ENCODE measurements around the gene PLCE1. TPM values are rescaled to one million over a fixed set of nuclear protein-coding genes. Genes with fewer than 3 reads are reported as not detected.

Gene PLCE1
- total RNA-seq, 1 donor from 2014 or later, result 3.2 TPM

- H3K27me3 Mint-ChIP-seq (ENCODE audit: low read depth), result peaks cover 55% of the 10 kb centered on the region
- no peak for TF ChIP-seq CTCF (IDR thresholded peaks at IDR 0.05; ENCODE audit: unreplicated experiment)
- peaks cover 6% of the 10 kb centered on the region for H3K9me3 Mint-ChIP-seq
- H3K27ac Mint-ChIP-seq, result no peak overlapping the region
- DNase-seq (ENCODE audit: low spot score in 2 of 2, unreplicated experiment in 2 of 2), result no peak
- peaks cover 37% of the 10 kb centered on the region for H3K4me1 Mint-ChIP-seq
- H3K36me3 Mint-ChIP-seq, result no peaks in the 10 kb centered on the region
- peak overlapping the region; percentile 67 for H3K4me3 Mint-ChIP-seq
Observed at GRCh38 chr10:93994438-93994801, 689 bp downstream of the PLCE1 start.

GRCh38 chr10:93995182-93995581, 1.5 kb downstream of the PLCE1 start:
- no peak for DNase-seq (ENCODE audit: low spot score in 2 of 2, unreplicated experiment in 2 of 2)
- Mint-ChIP-seq H3K4me1 (peaks cover 44% of the 10 kb centered on the region), H3K27me3 (ENCODE audit: low read depth) (peaks cover 55% of the 10 kb centered on the region), H3K27ac (no peak overlapping the region), H3K36me3 (no peaks in the 10 kb centered on the region), H3K4me3 (peak overlapping the region; percentile 67), H3K9me3 (peaks cover 6% of the 10 kb centered on the region)
- no peak for TF ChIP-seq CTCF (IDR thresholded peaks at IDR 0.05; ENCODE audit: unreplicated experiment)

- peaks cover 44% of the 10 kb centered on the region for H3K4me1 Mint-ChIP-seq
- no peaks in the 10 kb centered on the region for H3K36me3 Mint-ChIP-seq
- peaks cover 6% of the 10 kb centered on the region for H3K9me3 Mint-ChIP-seq
- TF ChIP-seq CTCF (IDR thresholded peaks at IDR 0.05; ENCODE audit: unreplicated experiment), result no peak
- no peak for DNase-seq (ENCODE audit: low spot score in 2 of 2, unreplicated experiment in 2 of 2)
- no peak overlapping the region for H3K4me3 Mint-ChIP-seq
- no peak overlapping the region for H3K27ac Mint-ChIP-seq
- peaks cover 55% of the 10 kb centered on the region for H3K27me3 Mint-ChIP-seq (ENCODE audit: low read depth)
Observed at GRCh38 chr10:93995598-93996271, 2.0 kb downstream of the PLCE1 start.

GRCh38 chr10:93996551-93996950, 2.8 kb downstream of the PLCE1 start:
- no peak overlapping the region for H3K27ac Mint-ChIP-seq
- peaks cover 36% of the 10 kb centered on the region for H3K4me1 Mint-ChIP-seq
- DNase-seq (ENCODE audit: low spot score in 2 of 2, unreplicated experiment in 2 of 2), result no peak
- TF ChIP-seq CTCF (IDR thresholded peaks at IDR 0.05; ENCODE audit: unreplicated experiment), result no peak
- peaks cover 6% of the 10 kb centered on the region for H3K9me3 Mint-ChIP-seq
- H3K4me3 Mint-ChIP-seq, result no peak overlapping the region
- no peaks in the 10 kb centered on the region for H3K36me3 Mint-ChIP-seq
- H3K27me3 Mint-ChIP-seq (ENCODE audit: low read depth), result peaks cover 58% of the 10 kb centered on the region

GRCh38 chr10:93997546-93997945, 3.8 kb downstream of the PLCE1 start:
- no peak for TF ChIP-seq CTCF (IDR thresholded peaks at IDR 0.05; ENCODE audit: unreplicated experiment)
- Mint-ChIP-seq H3K4me3 (no peak overlapping the region), H3K4me1 (peaks cover 26% of the 10 kb centered on the region), H3K9me3 (peaks cover 6% of the 10 kb centered on the region), H3K27ac (no peak overlapping the region), H3K27me3 (ENCODE audit: low read depth) (peaks cover 55% of the 10 kb centered on the region), H3K36me3 (no peaks in the 10 kb centered on the region)
- DNase-seq (ENCODE audit: low spot score in 2 of 2, unreplicated experiment in 2 of 2), result no peak

Data from mesothelial cell of epicardium (in vitro differentiated cells).